H54 (cell line): Measurements from ENCODE around the gene MICAL3.
"Not testable (repeated sequence)": the region's sequence is repeated elsewhere in the genome, so short reads cannot be mapped to it uniquely, and the experiment has no call there.

ENCODE experiments used
- DNase-seq: peaks from one replicate; pipeline ENCODE4 v3.0.0; 2011; ENCODE audit warnings: low spot score, mixed read lengths; ENCODE audit not compliant: insufficient read length
- FAIRE-seq: peaks from 3 replicates; lab custom pipeline; 2011; peaks lifted over from hg19 to GRCh38; lab: Jason Lieb, UNC
- POLR2A ChIP-seq: IDR thresholded peaks from 2 replicates; pipeline ENCODE4 v1.6.1; 2011; ENCODE audit warnings: low read depth, mild to moderate bottlenecking, low read length

The MICAL3 gene

DNA sequence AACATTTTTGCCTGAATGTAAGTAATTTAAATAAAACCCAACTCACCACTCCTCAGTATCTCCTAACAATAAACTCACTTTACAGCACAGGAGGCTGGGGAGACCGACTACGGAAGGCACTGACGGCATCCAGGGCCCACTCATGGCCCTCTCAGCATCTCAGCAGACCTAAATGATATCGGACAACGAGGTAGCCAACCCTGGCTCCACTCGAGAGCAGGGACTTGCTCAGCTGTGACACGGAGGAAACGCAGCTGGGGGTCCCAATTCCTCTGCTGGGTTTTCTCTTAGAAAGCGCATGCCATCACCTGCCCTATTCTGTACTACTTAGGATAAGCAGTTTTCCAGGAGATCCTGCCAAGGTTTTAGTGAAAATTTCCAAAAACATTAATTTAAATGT is 141.0 kb downstream of the MICAL3 start:
- DNase-seq = no peak
- no peak for TF ChIP-seq POLR2A
- no peak for FAIRE-seq

DNA sequence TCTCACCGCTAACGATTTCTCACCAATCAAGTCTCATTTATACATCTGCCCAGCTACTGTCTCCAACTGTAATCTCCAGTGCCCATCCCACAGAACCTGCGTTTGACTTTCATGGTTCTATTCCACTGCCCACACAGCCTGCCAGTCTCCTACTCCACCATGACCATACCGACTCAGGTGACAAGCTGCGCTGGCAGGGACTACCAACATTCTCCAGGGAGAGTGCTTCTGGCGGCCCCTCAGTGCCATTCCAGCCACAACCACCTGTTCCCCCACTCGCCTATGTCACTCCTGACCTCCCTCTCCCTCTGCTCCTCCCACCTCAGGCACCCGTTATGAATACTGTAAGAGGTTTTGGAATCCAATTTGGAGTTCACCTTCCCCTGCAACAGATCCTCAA is 141.6 kb downstream of the MICAL3 start:
- FAIRE-seq (no peak), DNase-seq (no peak)
- TF ChIP-seq POLR2A = no peak

GRCh38 chr22:17882162-17882561 is 142.2 kb downstream of the MICAL3 start:
- FAIRE-seq (no peak), DNase-seq (no peak)
- no peak for TF ChIP-seq POLR2A

DNA sequence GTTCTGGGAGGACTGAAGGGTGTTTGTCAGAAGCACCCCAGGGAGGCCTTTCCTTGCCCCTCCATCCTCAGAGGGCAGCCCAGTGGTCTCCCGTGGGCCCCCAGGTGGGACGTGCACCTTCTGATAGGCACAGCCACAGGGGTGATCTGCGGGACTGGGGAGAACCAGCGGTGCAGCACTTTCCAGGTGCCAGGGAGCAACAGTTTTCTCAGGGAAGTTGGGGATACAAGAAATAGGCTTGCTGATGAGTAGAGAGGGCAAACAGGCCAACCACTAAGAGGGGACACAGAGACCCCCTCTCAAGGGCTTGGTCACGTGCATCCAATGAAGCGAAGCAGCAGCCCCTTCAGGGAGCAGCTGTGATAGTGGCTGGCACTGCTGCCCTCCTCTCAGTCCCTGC is 143.0 kb downstream of the MICAL3 start:
- no peak for DNase-seq
- no peak for TF ChIP-seq POLR2A

GRCh38 chr22:17880468-17880867 is 143.9 kb downstream of the MICAL3 start:
- FAIRE-seq (no peak), DNase-seq (no peak)
- no peak for TF ChIP-seq POLR2A

More for the DNA sequence above, 143.0 kb downstream of the MICAL3 start:
- FAIRE-seq = no peak

GRCh38 chr22:17880020-17880419 is 144.3 kb downstream of the MICAL3 start:
- no peak for DNase-seq
- no peak for TF ChIP-seq POLR2A
- no peak for FAIRE-seq

GRCh38 chr22:17878941-17879340 is 145.4 kb downstream of the MICAL3 start:
- FAIRE-seq = no peak
- TF ChIP-seq POLR2A = no peak
- DNase-seq = no peak

DNA sequence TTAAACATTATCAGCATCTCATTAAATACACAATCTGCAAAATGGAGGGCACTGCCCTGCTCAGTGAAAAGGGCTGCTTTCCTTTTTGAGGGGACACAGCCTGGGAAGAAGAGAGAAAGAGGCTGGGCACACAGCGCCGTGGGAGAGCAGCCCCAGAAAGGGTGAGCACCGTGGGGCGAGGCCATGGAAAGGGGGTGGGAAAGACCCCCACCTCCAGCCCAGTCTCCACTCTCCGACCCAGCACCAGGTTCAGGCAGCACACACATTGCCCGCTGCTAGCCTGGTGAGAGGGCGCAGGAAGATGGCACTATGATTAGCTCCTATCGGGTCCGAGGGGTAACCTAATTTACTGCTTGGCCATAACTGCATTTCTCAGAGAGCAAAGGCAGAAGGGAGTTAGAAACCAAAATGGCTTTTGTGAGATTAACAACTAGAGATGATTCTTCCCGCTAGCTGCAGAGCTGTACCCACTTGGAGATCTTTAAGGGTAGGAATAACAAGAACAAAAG is 146.1 kb downstream of the MICAL3 start:
- no peak for DNase-seq

DNA sequence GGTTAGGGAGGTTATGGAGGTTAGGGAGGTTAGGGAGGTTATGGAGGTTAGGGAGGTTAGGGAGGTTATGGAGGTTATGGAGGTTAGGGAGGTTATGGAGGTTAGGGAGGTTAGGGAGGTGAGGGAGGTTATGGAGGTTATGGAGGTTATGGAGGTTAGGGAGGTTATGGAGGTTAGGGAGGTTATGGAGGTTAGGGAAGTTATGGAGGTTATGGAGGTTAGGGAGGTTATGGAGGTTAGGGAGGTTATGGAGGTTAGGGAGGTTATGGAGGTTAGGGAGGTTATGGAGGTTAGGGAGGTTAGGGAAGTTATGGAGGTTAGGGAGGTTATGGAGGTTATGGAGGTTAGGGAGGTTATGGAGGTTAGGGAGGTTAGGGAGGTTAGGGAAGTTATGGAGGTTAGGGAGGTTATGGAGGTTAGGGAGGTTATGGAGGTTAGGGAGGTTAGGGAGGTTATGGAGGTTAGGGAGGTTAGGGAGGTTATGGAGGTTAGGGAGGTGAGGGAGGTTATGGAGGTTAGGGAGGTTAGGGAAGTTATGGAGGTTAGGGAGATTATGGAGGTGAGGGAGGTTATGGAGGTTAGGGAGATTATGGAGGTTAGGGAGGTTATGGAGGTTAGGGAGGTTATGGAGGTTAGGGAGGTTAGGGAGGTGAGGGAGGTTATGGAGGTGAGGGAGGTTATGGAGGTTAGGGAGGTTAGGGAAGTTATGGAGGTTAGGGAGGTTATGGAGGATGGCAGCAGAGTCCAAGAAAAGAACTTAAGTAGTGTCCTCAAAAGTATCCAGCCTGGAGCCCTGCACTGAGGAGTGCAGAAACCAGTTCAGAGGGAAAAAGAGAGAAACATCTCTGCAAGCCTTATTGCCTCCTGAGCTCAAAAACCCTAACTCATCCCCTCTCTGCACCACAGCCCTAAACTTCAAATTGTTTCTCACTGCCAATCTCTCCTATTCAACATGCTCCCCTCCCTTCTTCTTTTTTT is 147.2 kb downstream of the MICAL3 start:
- DNase-seq, FAIRE-seq: not testable (repeated sequence)

More for the DNA sequence above, 146.1 kb downstream of the MICAL3 start:
- no peak for TF ChIP-seq POLR2A
- FAIRE-seq = no peak

GRCh38 chr22:17876306-17876831 is 148.0 kb downstream of the MICAL3 start:
- DNase-seq = no peak
- no peak for TF ChIP-seq POLR2A
- FAIRE-seq = no peak

GRCh38 chr22:17875631-17876030 is 148.7 kb downstream of the MICAL3 start:
- TF ChIP-seq POLR2A = no peak
- FAIRE-seq = no peak
- DNase-seq = no peak

DNA sequence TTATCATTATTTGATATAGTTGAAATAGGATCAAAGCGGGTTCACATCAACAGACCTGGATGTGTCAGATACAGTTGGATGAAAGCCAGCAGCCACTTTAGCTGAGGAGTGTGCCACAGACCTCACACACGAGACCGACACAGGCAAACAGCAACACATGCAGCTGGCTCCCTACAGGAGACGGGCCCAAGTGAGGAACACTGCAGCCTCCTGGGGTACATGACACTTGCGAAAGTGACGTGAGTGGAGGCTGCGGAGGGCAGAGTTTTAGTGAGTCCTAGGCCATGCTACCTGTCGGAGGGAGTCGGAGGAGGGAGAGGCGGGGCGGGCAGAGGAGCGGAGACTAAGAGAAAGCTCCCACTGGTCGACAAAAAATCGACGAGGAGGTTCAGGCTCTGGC is 149.2 kb downstream of the MICAL3 start:
- no peak for DNase-seq
- FAIRE-seq = no peak
- TF ChIP-seq POLR2A = no peak

DNA sequence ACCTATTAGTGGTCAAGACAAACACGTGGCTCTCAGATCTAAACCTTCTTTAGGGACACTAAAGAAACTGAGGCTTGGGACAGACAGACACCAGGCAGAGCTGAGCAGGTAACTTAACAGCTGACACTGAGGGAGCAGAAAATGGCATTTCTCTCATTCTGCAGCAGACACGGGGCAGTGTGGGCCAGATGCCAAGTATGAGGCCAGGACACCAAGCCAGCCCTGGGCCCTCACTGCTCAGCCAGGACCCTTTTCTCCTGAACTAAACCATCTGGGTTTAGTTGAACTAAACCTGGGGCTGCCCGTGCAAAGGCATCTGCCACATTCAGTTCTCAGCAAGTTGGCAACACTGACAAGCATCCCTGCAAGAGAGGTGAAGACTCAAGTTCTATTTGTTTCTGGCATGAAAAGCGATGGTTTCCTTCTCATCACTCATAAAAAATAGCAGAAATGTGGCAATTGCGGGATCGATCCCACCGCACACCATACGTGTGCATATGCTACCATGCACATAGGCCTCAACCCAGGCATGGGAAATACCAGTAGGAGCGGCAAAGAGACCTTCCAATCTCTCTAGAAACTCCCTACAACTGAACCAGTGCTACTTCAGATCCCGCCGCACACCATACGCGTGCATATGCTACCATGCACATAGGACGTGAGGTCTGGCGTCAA is 150.0 kb downstream of the MICAL3 start:
- no peak for TF ChIP-seq POLR2A
- DNase-seq (no peak), FAIRE-seq (no peak)

DNA sequence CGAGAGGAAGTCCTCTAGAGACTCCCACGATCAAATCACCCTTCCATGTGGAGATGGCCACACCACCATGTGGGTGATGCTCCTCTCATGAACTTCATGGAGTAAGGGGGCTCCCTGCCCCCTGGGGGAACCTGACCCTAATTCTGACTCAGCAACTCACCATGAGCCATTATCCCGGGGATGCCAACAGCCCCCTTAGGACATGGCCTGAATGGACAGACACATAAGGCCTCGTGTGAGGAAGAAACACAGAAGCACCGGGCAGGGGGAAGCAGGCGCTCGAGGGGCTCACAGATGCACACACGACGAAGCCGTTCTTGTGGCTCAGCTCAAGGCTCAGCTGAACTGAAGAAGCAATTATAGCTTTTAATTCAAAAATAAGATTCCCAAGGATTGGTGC is 150.6 kb downstream of the MICAL3 start:
- no peak for TF ChIP-seq POLR2A
- no peak for DNase-seq
- no peak for FAIRE-seq
